Stimulated activated naive B cell treated with anti-CD40 and anti-IgM and Interleukin-4, amounts not matched to agents 10 μg/mL and 1 μg/mL and 100 μg/mL, for 72 hours (primary cell): ENCODE data around the gene MOB2.

Experiments used
- ATAC-seq, 2 donors: fragments of 150-1000 bp; cut with Tn5 transposase; replicated peaks; 2 replicates each; pipeline ENCODE4 v1.10.0; 2021; ENCODE audit warnings: moderate library complexity in 1 of 2
- DNase-seq: peaks from one replicate; pipeline ENCODE4 v3.0.0; 2021
- H3K27ac Mint-ChIP-seq: one replicate; pipeline ENCODE4 v1.8.0; 2022; ENCODE audit warnings: mild to moderate bottlenecking, mixed read lengths
- H3K27me3 Mint-ChIP-seq, 2 donors: one replicate each; pipeline ENCODE4 v1.8.0; 2022; ENCODE audit warnings: mixed read lengths in 2 of 2
- H3K36me3 Mint-ChIP-seq, 2 donors: one replicate each; pipeline ENCODE4 v1.8.0; 2022; ENCODE audit warnings: mixed read lengths in 2 of 2, mild to moderate bottlenecking in 1 of 2
- H3K4me1 Mint-ChIP-seq, 2 donors: one replicate each; pipeline ENCODE4 v1.8.0; 2022; ENCODE audit warnings: mixed read lengths in 2 of 2, mild to moderate bottlenecking in 1 of 2
- H3K4me3 Mint-ChIP-seq, 2 donors: one replicate each; pipeline ENCODE4 v1.8.0; 2022; ENCODE audit warnings: mild to moderate bottlenecking in 2 of 2, mixed read lengths in 2 of 2, moderate library complexity in 1 of 2
- H3K9me3 Mint-ChIP-seq, 2 donors: one replicate each; pipeline ENCODE4 v1.8.0; 2022; ENCODE audit warnings: mixed read lengths in 2 of 2, mild to moderate bottlenecking in 1 of 2

The MOB2 gene

GRCh38 chr11:1459764-1460395 lies 26.7 kb downstream of the MOB2 start:
- H3K4me1 Mint-ChIP-seq: no peaks in the 10 kb centered on the region

GRCh38 chr11:1459219-1459575 lies 27.4 kb downstream of the MOB2 start:
- Mint-ChIP-seq H3K9me3 (no peaks in the 10 kb centered on the region), H3K36me3 (peaks cover 2 to 3% of the 10 kb centered on the region in 2 donors), H3K27me3 (no peaks in the 10 kb centered on the region), H3K27ac (no peak overlapping the region), H3K4me1 (no peaks in the 10 kb centered on the region), H3K4me3 (no peak overlapping the region)
- DNase-seq: no peak
- ATAC-seq: no peak

More at GRCh38 chr11:1459764-1460395, 26.7 kb downstream of the MOB2 start:
- H3K36me3 Mint-ChIP-seq: peaks cover 2 to 7% of the 10 kb centered on the region in 2 donors
- no peaks in the 10 kb centered on the region for H3K27me3 Mint-ChIP-seq
- H3K27ac Mint-ChIP-seq: no peak overlapping the region
- DNase-seq: no peak
- H3K9me3 Mint-ChIP-seq: no peaks in the 10 kb centered on the region
- no peak for ATAC-seq
- no peak overlapping the region for H3K4me3 Mint-ChIP-seq

- Mint-ChIP-seq H3K36me3 (peaks cover 0 to 2% of the 10 kb centered on the region in 2 donors), H3K9me3 (no peaks in the 10 kb centered on the region), H3K4me3 (no peak overlapping the region), H3K27me3 (no peaks in the 10 kb centered on the region), H3K27ac (no peak overlapping the region), H3K4me1 (peaks cover 0 to under 1% of the 10 kb centered on the region in 2 donors)
- ATAC-seq: no peak
- DNase-seq: no peak
These were observed 28.0 kb downstream of the MOB2 start for GRCh38 chr11:1458340-1459218.

GRCh38 chr11:1457856-1458255 lies 28.7 kb downstream of the MOB2 start:
- H3K27me3 Mint-ChIP-seq: no peaks in the 10 kb centered on the region
- ATAC-seq (no peak), DNase-seq (no peak)
- no peak overlapping the region for H3K27ac Mint-ChIP-seq
- no peaks in the 10 kb centered on the region for H3K9me3 Mint-ChIP-seq
- peaks cover 4 to 6% of the 10 kb centered on the region in 2 donors for H3K4me1 Mint-ChIP-seq
- H3K36me3 Mint-ChIP-seq: peaks cover 0 to 2% of the 10 kb centered on the region in 2 donors
- no peak overlapping the region for H3K4me3 Mint-ChIP-seq

- peaks cover 0 to 2% of the 10 kb centered on the region in 2 donors for H3K36me3 Mint-ChIP-seq
- H3K27me3 Mint-ChIP-seq: no peaks in the 10 kb centered on the region
- H3K27ac Mint-ChIP-seq: no peak overlapping the region
- DNase-seq (no peak), ATAC-seq (no peak)
- no peaks in the 10 kb centered on the region for H3K9me3 Mint-ChIP-seq
- H3K4me1 Mint-ChIP-seq: peaks cover 4 to 6% of the 10 kb centered on the region in 2 donors
- no peak overlapping the region for H3K4me3 Mint-ChIP-seq
These were observed 29.3 kb downstream of the MOB2 start for GRCh38 chr11:1457326-1457680.

- ATAC-seq: no peak
- Mint-ChIP-seq H3K4me1 (peaks cover 4 to 6% of the 10 kb centered on the region in 2 donors), H3K36me3 (peaks cover 0 to 2% of the 10 kb centered on the region in 2 donors), H3K27me3 (no peaks in the 10 kb centered on the region), H3K9me3 (no peaks in the 10 kb centered on the region), H3K4me3 (no peak overlapping the region), H3K27ac (no peak overlapping the region)
- DNase-seq: no peak
These were observed 29.8 kb downstream of the MOB2 start for GRCh38 chr11:1456596-1457325.

GRCh38 chr11:1456176-1456575 lies 30.4 kb downstream of the MOB2 start:
- Mint-ChIP-seq H3K4me3 (no peak overlapping the region), H3K36me3 (no peaks in the 10 kb centered on the region), H3K4me1 (peaks cover 4 to 6% of the 10 kb centered on the region in 2 donors), H3K27me3 (no peaks in the 10 kb centered on the region), H3K9me3 (no peaks in the 10 kb centered on the region), H3K27ac (no peak overlapping the region)
- ATAC-seq (no peak), DNase-seq (no peak)

GRCh38 chr11:1455763-1456060 lies 30.9 kb downstream of the MOB2 start:
- H3K4me3 Mint-ChIP-seq: no peak overlapping the region
- no peaks in the 10 kb centered on the region for H3K27me3 Mint-ChIP-seq
- no peaks in the 10 kb centered on the region for H3K36me3 Mint-ChIP-seq
- ATAC-seq: no peak
- DNase-seq: no peak
- no peaks in the 10 kb centered on the region for H3K9me3 Mint-ChIP-seq
- H3K4me1 Mint-ChIP-seq: peaks cover 4 to 6% of the 10 kb centered on the region in 2 donors
- no peak overlapping the region for H3K27ac Mint-ChIP-seq

GRCh38 chr11:1455032-1455762 lies 31.4 kb downstream of the MOB2 start:
- no peak for DNase-seq
- no peak overlapping the region for H3K4me3 Mint-ChIP-seq
- H3K9me3 Mint-ChIP-seq: no peaks in the 10 kb centered on the region
- no peak for ATAC-seq
- H3K4me1 Mint-ChIP-seq: peaks cover 4 to 6% of the 10 kb centered on the region in 2 donors
- no peaks in the 10 kb centered on the region for H3K27me3 Mint-ChIP-seq
- H3K27ac Mint-ChIP-seq: no peak overlapping the region
- no peaks in the 10 kb centered on the region for H3K36me3 Mint-ChIP-seq

GRCh38 chr11:1454576-1454975 lies 32.0 kb downstream of the MOB2 start:
- no peak overlapping the region for H3K4me3 Mint-ChIP-seq
- ATAC-seq: no peak
- H3K36me3 Mint-ChIP-seq: no peaks in the 10 kb centered on the region

GRCh38 chr11:1453611-1454034 lies 33.0 kb downstream of the MOB2 start:
- ATAC-seq (peak; percentile 83 to 87), DNase-seq (peak; percentile 25)
- Mint-ChIP-seq H3K4me3 (no peak overlapping the region), H3K27me3 (no peaks in the 10 kb centered on the region), H3K36me3 (no peaks in the 10 kb centered on the region), H3K4me1 (peaks cover 6 to 10% of the 10 kb centered on the region in 2 donors), H3K9me3 (no peaks in the 10 kb centered on the region), H3K27ac (no peak overlapping the region)

More at GRCh38 chr11:1454576-1454975, 32.0 kb downstream of the MOB2 start:
- no peak overlapping the region for H3K27ac Mint-ChIP-seq
- peaks cover 4 to 6% of the 10 kb centered on the region in 2 donors for H3K4me1 Mint-ChIP-seq
- H3K9me3 Mint-ChIP-seq: no peaks in the 10 kb centered on the region
- DNase-seq: no peak
- H3K27me3 Mint-ChIP-seq: no peaks in the 10 kb centered on the region

- ATAC-seq (no peak), DNase-seq (no peak)
- Mint-ChIP-seq H3K27me3 (no peaks in the 10 kb centered on the region), H3K9me3 (no peaks in the 10 kb centered on the region), H3K36me3 (no peaks in the 10 kb centered on the region), H3K27ac (no peak overlapping the region), H3K4me3 (no peak overlapping the region), H3K4me1 (peaks cover 6 to 10% of the 10 kb centered on the region in 2 donors)
These were observed 33.8 kb downstream of the MOB2 start for GRCh38 chr11:1452744-1453143.

- H3K9me3 Mint-ChIP-seq: no peaks in the 10 kb centered on the region
- no peak overlapping the region for H3K27ac Mint-ChIP-seq
- peaks cover 6 to 10% of the 10 kb centered on the region in 2 donors for H3K4me1 Mint-ChIP-seq
- H3K4me3 Mint-ChIP-seq: no peak overlapping the region
- DNase-seq: no peak
- no peak for ATAC-seq
- H3K27me3 Mint-ChIP-seq: no peaks in the 10 kb centered on the region
- no peaks in the 10 kb centered on the region for H3K36me3 Mint-ChIP-seq
These were observed 34.7 kb downstream of the MOB2 start for GRCh38 chr11:1451781-1452470.
